ENCODE data around the gene SERTAD4.

GRCh38 chr1:210250665-210250997 is 18.0 kb downstream of the SERTAD4 start:
- TF ChIP-seq, protein P1, sequence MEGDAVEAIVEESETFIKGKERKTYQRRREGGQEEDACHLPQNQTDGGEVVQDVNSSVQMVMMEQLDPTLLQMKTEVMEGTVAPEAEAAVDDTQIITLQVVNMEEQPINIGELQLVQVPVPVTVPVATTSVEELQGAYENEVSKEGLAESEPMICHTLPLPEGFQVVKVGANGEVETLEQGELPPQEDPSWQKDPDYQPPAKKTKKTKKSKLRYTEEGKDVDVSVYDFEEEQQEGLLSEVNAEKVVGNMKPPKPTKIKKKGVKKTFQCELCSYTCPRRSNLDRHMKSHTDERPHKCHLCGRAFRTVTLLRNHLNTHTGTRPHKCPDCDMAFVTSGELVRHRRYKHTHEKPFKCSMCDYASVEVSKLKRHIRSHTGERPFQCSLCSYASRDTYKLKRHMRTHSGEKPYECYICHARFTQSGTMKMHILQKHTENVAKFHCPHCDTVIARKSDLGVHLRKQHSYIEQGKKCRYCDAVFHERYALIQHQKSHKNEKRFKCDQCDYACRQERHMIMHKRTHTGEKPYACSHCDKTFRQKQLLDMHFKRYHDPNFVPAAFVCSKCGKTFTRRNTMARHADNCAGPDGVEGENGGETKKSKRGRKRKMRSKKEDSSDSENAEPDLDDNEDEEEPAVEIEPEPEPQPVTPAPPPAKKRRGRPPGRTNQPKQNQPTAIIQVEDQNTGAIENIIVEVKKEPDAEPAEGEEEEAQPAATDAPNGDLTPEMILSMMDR (conservative IDR thresholded peaks at IDR 0.05; ENCODE audit: low read depth, low read length) = no peak
- TF ChIP-seq EZH2phosphoT487 (IDR thresholded peaks at IDR 0.05; ENCODE audit: borderline replicate concordance, low read length) (no peak), EZH2 (IDR thresholded peaks at IDR 0.05; ENCODE audit: low read length, unreplicated experiment) (no peak)
